ENCODE results near the gene TCOF1.
A peak's percentile ranks its signal among the peaks of the same experiment; 100 is the strongest.

Gene TCOF1

GRCh38 chr5:150326707-150327106, 30.8 kb upstream of the TCOF1 start:
- no peak for DNase-seq (ENCODE audit: low read depth)

- DNase-seq (ENCODE audit: low read depth): no peak
Measured at GRCh38 chr5:150327139-150327538, 30.4 kb upstream of the TCOF1 start.

- no peak for DNase-seq (ENCODE audit: low read depth)
Measured at GRCh38 chr5:150328515-150328914, 29.0 kb upstream of the TCOF1 start.

- DNase-seq (ENCODE audit: low read depth): no peak
Measured at GRCh38 chr5:150329038-150329437, 28.5 kb upstream of the TCOF1 start.

GRCh38 chr5:150329881-150330876, 27.3 kb upstream of the TCOF1 start:
- DNase-seq (ENCODE audit: low read depth): no peak

- DNase-seq (ENCODE audit: low read depth): no peak
Measured at GRCh38 chr5:150333400-150333799, 24.1 kb upstream of the TCOF1 start.

DNA sequence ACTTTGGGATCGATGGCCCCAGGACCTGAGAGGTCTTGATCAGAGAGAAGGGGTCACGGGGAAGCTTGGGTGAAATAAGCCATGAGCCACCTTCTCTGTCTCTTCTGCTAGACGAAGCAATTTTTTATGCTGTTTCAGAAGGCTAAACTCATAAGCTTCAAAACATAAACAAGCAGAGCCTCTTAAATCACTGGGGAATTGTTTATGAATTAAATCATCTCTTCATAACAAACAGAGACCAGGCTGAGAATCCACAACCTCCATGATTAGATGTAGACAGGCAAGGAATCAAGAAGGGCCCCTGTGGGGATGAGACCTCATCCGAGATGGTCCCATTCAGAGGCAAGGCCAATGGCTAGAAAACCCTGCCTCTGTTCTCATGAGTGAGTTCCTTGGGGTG, 21.7 kb upstream of the TCOF1 start:
- no peak for DNase-seq (ENCODE audit: low read depth)

DNA sequence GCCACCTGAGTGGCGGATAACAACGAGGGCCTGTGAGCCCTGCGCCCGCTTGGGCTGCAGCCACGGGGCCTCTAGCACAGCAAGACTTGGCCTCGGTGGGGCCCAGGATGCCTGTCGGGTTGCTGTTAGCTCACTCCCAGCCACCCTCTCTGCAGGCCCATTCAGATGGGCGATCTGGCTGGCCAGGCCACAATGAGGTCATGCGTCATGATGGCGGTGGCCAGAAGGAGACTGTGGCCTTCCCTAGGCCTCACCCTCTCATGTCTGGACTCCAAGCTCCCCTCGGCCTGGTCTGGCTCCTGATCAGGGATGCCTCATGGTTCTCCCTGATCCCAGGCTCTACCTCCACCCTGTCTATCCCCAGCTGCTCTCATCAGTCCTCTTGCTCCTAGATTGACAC, 19.0 kb upstream of the TCOF1 start:
- no peak for DNase-seq (ENCODE audit: low read depth)

DNA sequence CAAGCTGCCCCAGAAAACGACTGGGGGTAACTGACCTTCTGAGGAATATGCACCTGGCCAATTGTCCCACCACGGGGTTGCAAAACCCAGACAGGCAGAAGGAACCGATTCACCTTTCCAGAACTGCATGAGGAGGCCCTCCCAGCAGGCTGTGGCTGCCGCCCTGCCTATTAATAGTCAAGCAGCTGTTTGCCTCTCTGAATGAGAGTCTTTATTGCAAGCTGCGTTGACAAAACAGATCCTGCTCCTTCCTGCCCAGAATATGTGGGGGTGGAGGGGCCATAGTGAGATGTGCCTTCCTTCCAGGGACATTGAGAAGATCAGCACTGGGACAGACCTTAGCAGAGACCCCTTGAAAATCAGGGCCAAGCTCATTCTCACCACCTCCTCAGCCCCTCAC, 18.3 kb upstream of the TCOF1 start:
- DNase-seq (ENCODE audit: low read depth): no peak

- no peak for DNase-seq (ENCODE audit: low read depth)
Measured at GRCh38 chr5:150339841-150340240, 17.7 kb upstream of the TCOF1 start.

- DNase-seq (ENCODE audit: low read depth): no peak
Measured at GRCh38 chr5:150340614-150341255, 16.8 kb upstream of the TCOF1 start.

DNA sequence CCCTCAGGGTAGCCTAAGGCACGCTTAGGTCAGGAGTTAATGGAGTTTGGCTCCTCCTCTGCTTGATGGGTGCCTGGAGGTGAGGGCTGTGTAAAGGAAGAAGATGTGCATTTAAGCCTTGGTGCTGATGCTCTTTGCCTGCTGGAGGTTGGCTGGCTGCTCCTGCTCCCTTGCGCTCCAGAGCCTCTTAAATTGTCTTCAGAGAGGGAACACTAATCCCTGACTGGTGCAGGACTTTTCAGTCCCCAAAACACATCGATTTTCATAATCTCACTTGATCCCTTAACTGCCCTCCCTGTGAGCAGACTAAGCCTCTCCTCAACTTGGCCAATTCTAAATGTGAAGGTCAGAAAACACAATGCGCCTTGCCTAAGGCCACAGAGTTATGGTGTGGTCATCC, 16.2 kb upstream of the TCOF1 start:
- no peak for DNase-seq (ENCODE audit: low read depth)

GRCh38 chr5:150341989-150342388, 15.5 kb upstream of the TCOF1 start:
- DNase-seq (ENCODE audit: low read depth): no peak

GRCh38 chr5:150342583-150342982, 14.9 kb upstream of the TCOF1 start:
- no peak for DNase-seq (ENCODE audit: low read depth)

GRCh38 chr5:150343994-150344631, 13.4 kb upstream of the TCOF1 start:
- no peak for DNase-seq (ENCODE audit: low read depth)

DNA sequence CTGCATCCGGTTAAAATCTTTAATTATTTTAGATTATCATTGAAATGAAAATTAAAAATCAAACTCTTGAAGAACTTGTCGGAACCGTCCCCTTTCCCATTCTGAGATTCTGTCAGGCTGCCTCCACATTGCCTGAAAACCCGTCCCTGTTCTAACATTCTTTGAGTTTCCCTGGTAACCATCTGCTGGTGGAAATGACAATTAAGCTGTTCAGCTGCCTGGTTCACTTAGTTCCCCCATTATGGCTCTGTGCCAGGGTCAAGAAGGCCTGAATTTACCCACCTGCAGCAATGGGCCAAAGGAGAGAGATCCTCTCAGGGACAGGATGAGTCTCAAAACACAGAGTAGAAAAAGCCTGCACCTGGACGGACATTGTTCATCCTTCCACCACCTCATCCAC, 11.8 kb upstream of the TCOF1 start:
- DNase-seq (ENCODE audit: low read depth): no peak

- no peak for DNase-seq (ENCODE audit: low read depth)
Measured at GRCh38 chr5:150346592-150346991, 10.9 kb upstream of the TCOF1 start.

DNA sequence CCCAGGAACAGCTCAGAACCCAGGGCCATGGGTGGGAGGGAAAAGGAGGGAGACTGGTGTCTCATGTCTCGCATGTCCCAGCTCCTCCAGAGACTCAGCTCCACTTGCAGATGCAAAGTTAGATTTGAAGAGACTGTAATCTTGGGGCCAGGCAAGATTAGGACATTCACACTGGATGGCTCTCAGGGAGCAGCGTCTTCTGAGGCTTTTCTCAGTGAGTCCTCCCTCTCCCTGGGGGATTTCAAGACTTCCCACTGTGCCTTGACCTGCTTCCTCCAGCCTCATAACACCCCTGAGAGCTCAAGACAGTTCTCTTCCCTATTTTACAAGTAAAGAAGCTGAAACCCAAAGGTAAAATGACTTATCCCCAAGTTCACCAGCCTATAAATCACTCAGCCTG, 10.5 kb upstream of the TCOF1 start:
- no peak for DNase-seq (ENCODE audit: low read depth)

GRCh38 chr5:150347451-150347850, 10.0 kb upstream of the TCOF1 start:
- no peak for DNase-seq (ENCODE audit: low read depth)

DNA sequence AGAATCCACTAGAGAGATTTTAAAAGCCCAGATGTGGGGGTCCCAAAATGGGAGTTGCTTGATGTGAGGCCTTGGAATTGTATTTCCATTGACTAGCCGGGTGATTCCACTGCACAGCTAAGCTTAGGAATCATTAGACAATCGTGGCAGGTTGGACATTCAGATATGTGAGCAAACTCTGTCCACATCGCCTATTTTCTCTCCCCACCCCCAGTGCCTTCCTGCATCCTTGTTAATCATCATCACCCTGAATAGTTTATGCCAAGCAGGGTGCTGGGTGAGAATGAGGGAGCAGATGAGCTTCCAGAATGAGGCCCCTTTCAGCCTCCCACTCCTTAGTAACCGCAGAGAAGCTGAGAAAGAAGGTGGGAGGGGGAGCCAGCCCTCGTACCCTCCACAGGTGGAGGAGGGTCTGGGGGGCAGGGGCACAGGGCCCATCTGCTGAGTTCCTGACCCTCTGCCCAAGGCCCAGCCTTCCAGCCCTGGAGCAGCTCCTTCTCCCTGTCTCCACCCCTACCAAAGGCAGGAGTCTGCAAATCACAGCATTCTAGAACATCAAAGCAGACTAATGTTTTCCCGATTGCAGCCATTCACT, 7.7 kb upstream of the TCOF1 start:
- no peak for DNase-seq (ENCODE audit: low read depth)

- peak; percentile 6 for DNase-seq (ENCODE audit: low read depth)
Measured at GRCh38 chr5:150350524-150351344, 6.8 kb upstream of the TCOF1 start.
